ENCODE results near the gene DCDC1.

GRCh38 chr11:31303644-31304180, 65.8 kb downstream of the DCDC1 start:
- TF ChIP-seq REST (IDR thresholded peaks at IDR 0.05; ENCODE audit: low read depth) (no peak), EGR1 (IDR thresholded peaks at IDR 0.05) (no peak), EP300 (IDR thresholded peaks at IDR 0.05; ENCODE audit: borderline replicate concordance) (no peak), RAD21 (IDR thresholded peaks at IDR 0.05; ENCODE audit: low read depth) (no peak), CREB1 (IDR thresholded peaks at IDR 0.05; ENCODE audit: low read depth) (no peak), ZBTB7A (IDR thresholded peaks at IDR 0.05; ENCODE audit: low read depth) (no peak), TAF1 (IDR thresholded peaks at IDR 0.05; ENCODE audit: low read depth) (no peak), MAX (IDR thresholded peaks at IDR 0.05) (no peak), USF1 (IDR thresholded peaks at IDR 0.05) (no peak)

Data from Ishikawa (cell line).